ENCODE measurements around the gene IPO4. TPM values are rescaled to one million over a fixed set of nuclear protein-coding genes. Genes with fewer than 3 reads are reported as not detected.

IPO4 gene
- total and polyA plus RNA-seq, 2 of the 13 experiments (the other 11 are each of a cell fraction or from before 2014, with no cell fraction given): 39.0 to 179 TPM

- TF ChIP-seq NCOA2 (CRISPR knock-in tag; IDR thresholded peaks at IDR 0.05): peak; percentile 76; the same call in 1 of the 2 replicates
- TF ChIP-seq ZNF790 (CRISPR knock-in tag; IDR thresholded peaks at IDR 0.05; ENCODE audit: borderline replicate concordance): peak; percentile 83; the same call in 1 of the 2 replicates
- no peak for TF ChIP-seq SOX6 (IDR thresholded peaks at IDR 0.05)
- peak; percentile 87 for TF ChIP-seq SOX6 (CRISPR knock-in tag; IDR thresholded peaks at IDR 0.05)
- peak; percentile 98 for TF ChIP-seq ZNF205 (CRISPR knock-in tag; IDR thresholded peaks at IDR 0.05)
- TF ChIP-seq TOE1 (CRISPR knock-in tag; IDR thresholded peaks at IDR 0.05): peak; percentile 91; the same call in 1 of the 2 replicates
- peak; percentile 85 for TF ChIP-seq SP5 (CRISPR knock-in tag; IDR thresholded peaks at IDR 0.05; ENCODE audit: borderline replicate concordance, low read depth)
- TF ChIP-seq ZSCAN21 (CRISPR knock-in tag; IDR thresholded peaks at IDR 0.05; ENCODE audit: borderline replicate concordance): peak; percentile 97
- peak; percentile 100 for TF ChIP-seq REPIN1 (CRISPR knock-in tag; IDR thresholded peaks at IDR 0.05; ENCODE audit: borderline replicate concordance, low read depth)
- TF ChIP-seq ZBTB34 (CRISPR knock-in tag; IDR thresholded peaks at IDR 0.05): peak; percentile 94; the same call in 1 of the 2 replicates
- no peak for TF ChIP-seq ZNF674 (CRISPR knock-in tag; IDR thresholded peaks at IDR 0.05; ENCODE audit: low read depth)
- TF ChIP-seq ZNF160 (CRISPR knock-in tag; IDR thresholded peaks at IDR 0.05): peak; percentile 97; the same call in 1 of the 2 replicates
- no peak; the same call in 1 of the 2 replicates for TF ChIP-seq ZBTB42 (CRISPR knock-in tag; IDR thresholded peaks at IDR 0.05)
- TF ChIP-seq MLLT10 (CRISPR knock-in tag; IDR thresholded peaks at IDR 0.05): no peak
- peak; percentile 91 for TF ChIP-seq NFE2L1 (CRISPR knock-in tag; IDR thresholded peaks at IDR 0.05; ENCODE audit: borderline replicate concordance)
- peak; percentile 100 for TF ChIP-seq DNMT1 (CRISPR knock-in tag; IDR thresholded peaks at IDR 0.05)
- TF ChIP-seq POLR2AphosphoS2 (IDR thresholded peaks at IDR 0.05; ENCODE audit: low read depth, low read length): peak; percentile 67; the same call in 1 of the 2 replicates
- TF ChIP-seq SETDB1 (CRISPR knock-in tag; IDR thresholded peaks at IDR 0.05; ENCODE audit: borderline replicate concordance): no peak
- peak; percentile 89; the same call in 1 of the 2 replicates for TF ChIP-seq ZSCAN31 (CRISPR knock-in tag; IDR thresholded peaks at IDR 0.05; ENCODE audit: low read depth)
- peak; percentile 97 for TF ChIP-seq HNRNPLL (IDR thresholded peaks at IDR 0.05; ENCODE audit: low read depth, low read length, poor library complexity, severe bottlenecking)
- peak; percentile 96 for TF ChIP-seq ZNF142 (CRISPR knock-in tag; IDR thresholded peaks at IDR 0.05)
- no peak for TF ChIP-seq ZNF431 (CRISPR knock-in tag; IDR thresholded peaks at IDR 0.05; ENCODE audit: borderline replicate concordance, low read depth)
- no peak; the same call in 1 of the 2 replicates for TF ChIP-seq ISX (CRISPR knock-in tag; conservative IDR thresholded peaks at IDR 0.05)
- TF ChIP-seq ZNF354B (CRISPR knock-in tag; IDR thresholded peaks at IDR 0.05): peak; percentile 98
These were observed 27.1 kb upstream of the IPO4 start, which contains the start of gene MDP1 (continued) for GRCh38 chr14:24215495-24216344.

All from HepG2 (cell line).